Measurements from ENCODE around the gene SPATS2.

Gene SPATS2

DNA sequence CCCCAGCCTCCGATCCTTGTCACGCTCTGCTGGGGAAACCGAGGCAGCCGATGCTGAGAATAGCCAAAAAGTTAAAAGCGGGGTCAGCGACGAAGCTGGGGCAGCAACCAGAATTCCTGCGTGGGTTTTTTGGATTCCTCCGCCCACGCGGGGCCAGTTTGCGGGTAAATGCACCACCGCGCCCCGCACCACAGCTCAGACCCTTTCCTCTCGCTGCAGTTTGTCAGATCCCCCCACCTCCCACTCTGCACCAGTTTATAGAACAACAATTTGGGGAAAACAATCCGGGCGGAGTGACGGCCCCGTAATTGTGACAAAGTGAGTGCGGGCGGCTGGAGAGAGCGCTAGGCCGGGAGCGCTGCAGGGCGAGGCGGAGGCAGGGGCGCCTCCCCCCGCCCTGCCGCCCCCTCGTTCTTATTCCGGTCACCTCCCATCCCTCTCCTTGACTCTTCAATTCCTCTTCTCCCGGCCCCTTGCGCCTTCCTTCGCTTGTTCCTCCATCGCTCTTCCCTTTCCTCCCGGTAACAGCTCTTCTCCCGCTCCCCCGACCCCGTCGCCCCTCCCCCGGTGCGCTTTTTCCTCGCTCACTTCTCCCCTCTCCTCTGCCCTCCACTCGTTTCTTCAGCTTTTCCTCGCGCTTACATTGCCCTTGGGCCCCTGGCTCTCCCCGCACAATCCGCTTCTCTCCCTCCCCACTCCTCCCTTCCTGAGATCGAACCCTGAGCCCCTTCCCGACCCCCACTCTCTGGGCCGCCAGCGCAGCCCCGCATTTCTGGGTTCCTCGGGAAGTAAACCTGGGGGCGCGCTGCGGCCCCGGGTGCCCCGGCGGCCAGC is 21.2 kb upstream of the SPATS2 start:
- Histone ChIP-seq H3K36me3 (no peaks in the 10 kb centered on the region), H3K27me3 (peaks cover 100% of the 10 kb centered on the region), H3K4me3 (ENCODE audit: low read depth in 1 of 2, low read length in 1 of 2) (peak overlapping the region in 1 of 2 experiments; percentile 33), H3K27ac (no peak overlapping the region), H3K4me1 (ENCODE audit: control insufficient read depth in 1 of 2, insufficient read depth in 1 of 2, low read depth in 1 of 2, low read length in 1 of 2) (peaks cover 37 to 48% of the 10 kb centered on the region in 2 experiments), H3K9me3 (no peaks in the 10 kb centered on the region)
- TF ChIP-seq, protein P1, sequence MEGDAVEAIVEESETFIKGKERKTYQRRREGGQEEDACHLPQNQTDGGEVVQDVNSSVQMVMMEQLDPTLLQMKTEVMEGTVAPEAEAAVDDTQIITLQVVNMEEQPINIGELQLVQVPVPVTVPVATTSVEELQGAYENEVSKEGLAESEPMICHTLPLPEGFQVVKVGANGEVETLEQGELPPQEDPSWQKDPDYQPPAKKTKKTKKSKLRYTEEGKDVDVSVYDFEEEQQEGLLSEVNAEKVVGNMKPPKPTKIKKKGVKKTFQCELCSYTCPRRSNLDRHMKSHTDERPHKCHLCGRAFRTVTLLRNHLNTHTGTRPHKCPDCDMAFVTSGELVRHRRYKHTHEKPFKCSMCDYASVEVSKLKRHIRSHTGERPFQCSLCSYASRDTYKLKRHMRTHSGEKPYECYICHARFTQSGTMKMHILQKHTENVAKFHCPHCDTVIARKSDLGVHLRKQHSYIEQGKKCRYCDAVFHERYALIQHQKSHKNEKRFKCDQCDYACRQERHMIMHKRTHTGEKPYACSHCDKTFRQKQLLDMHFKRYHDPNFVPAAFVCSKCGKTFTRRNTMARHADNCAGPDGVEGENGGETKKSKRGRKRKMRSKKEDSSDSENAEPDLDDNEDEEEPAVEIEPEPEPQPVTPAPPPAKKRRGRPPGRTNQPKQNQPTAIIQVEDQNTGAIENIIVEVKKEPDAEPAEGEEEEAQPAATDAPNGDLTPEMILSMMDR (IDR thresholded peaks at IDR 0.05), result no peak

DNA sequence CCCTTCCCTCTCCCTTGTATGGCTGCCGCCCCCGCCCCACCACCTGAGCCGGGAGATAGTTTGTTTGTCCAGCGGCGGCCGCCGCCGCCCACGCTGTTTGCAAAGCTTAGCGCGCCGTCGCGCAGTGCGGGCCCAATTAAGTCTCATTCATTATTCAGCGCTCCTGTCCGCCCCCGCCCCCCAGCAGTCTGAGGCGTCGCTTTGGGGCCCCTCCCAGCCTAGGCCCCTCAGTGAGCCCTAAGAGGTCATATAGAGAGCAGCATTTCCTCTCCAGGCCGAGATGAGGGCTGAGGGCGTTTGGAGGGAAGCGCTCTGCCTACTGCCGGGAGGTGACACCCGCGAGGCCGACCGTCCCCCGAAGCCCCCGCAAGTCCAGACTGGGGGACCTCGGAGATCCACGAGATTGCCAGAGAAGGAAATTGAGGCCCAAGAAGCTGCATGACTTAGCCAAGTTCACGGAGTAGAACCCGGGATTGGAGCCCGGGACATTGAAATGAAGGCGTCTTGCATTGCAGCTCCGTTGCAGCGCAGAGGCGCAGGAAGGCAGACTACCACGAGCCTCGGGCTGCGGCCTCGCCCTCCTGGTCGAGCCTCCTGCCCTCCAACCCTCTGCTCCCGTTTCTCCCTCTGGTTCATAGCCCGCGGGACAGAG is 20.5 kb upstream of the SPATS2 start, which contains the start of gene DNAJC22:
DNAJC22 (plus strand) TSS at position 230 of the 652 bp plus-strand sequence. CDS start 1,985 bp downstream, outside the sequence.
- TF ChIP-seq, protein P1 (IDR thresholded peaks at IDR 0.05), result no peak
- peaks cover 37 to 48% of the 10 kb centered on the region in 2 experiments for H3K4me1 ChIP-seq (ENCODE audit: control insufficient read depth in 1 of 2, insufficient read depth in 1 of 2, low read depth in 1 of 2, low read length in 1 of 2)

DNA sequence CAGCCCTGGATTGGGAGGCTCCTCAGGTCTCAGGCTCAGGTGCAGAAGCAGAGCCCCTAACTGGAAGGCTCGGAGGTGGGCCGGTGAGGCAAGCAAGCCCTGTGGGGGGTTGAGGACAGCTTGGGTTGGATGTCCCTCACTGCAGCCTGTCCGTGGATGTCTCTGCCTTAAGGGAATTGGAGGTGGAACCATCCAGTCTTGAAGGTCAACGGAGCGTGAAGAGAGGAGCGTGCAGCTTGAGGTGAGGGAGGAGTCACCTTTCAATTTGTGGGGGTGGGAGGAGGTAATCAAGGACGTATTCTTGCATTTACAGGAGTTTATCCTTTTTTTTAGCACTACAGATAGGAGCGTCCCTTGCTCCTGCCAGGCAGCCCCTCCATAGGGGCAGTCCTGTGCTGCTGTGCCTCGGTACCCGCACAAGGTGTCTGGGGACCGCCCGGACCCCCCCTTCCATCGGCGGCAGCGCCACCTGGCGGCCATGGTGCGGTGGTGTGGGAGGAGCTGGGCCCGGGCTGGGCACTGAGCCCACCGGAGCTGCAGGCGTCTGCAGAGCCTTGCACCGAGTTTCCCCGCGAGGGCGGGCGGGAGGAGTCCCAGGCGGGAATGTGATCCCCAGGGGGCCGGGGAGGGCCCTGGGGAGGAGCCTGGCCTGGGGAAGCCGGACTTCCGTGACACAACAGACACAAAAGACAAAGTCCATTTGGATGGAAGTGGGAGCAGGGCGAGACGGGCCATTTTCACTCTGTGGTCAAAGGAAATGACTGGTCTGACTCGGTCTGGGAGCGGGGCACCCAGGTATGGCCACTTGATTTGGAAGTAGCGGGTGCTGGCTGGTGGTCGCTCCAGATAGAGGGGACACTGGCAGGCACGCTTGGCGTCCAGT is 19.7 kb upstream of the SPATS2 start:
- H3K9me3 ChIP-seq, result no peaks in the 10 kb centered on the region
- H3K27me3 ChIP-seq, result peaks cover 100% of the 10 kb centered on the region
- no peaks in the 10 kb centered on the region for H3K36me3 ChIP-seq
- H3K4me3 ChIP-seq (ENCODE audit: low read depth in 1 of 2, low read length in 1 of 2), result peak overlapping the region; percentile 6 to 33
- peaks cover 31 to 40% of the 10 kb centered on the region in 2 experiments for H3K4me1 ChIP-seq (ENCODE audit: control insufficient read depth in 1 of 2, insufficient read depth in 1 of 2, low read depth in 1 of 2, low read length in 1 of 2)
- H3K27ac ChIP-seq, result no peak overlapping the region
- TF ChIP-seq, protein P1 (IDR thresholded peaks at IDR 0.05), result peak; percentile 84

More for the DNA sequence above, 20.5 kb upstream of the SPATS2 start, which contains the start of gene DNAJC22:
- no peaks in the 10 kb centered on the region for H3K9me3 ChIP-seq
- no peaks in the 10 kb centered on the region for H3K36me3 ChIP-seq
- peaks cover 100% of the 10 kb centered on the region for H3K27me3 ChIP-seq
- H3K27ac ChIP-seq, result no peak within 1 kb of the TSS
- H3K4me3 ChIP-seq (ENCODE audit: low read depth in 1 of 2, low read length in 1 of 2), result peak within 1 kb of the TSS; percentile 6 to 33

DNA sequence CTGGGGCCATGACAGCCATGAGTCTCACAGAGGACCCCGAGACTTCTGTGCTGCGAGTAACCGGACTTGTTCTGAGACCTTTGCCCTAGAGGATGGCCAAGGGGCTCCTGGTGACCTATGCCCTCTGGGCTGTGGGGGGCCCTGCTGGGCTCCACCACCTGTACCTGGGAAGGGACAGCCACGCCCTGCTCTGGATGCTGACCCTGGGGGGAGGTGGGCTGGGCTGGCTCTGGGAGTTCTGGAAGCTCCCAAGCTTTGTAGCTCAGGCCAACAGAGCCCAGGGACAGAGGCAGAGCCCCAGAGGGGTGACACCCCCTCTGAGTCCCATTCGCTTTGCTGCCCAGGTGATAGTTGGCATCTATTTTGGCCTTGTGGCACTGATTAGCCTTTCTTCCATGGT is 18.5 kb upstream of the SPATS2 start:
- peaks cover 100% of the 10 kb centered on the region for H3K27me3 ChIP-seq
- TF ChIP-seq, protein P1 (IDR thresholded peaks at IDR 0.05), result no peak
- H3K4me3 ChIP-seq (ENCODE audit: low read depth in 1 of 2, low read length in 1 of 2), result no peak overlapping the region
- H3K36me3 ChIP-seq, result no peaks in the 10 kb centered on the region
- H3K9me3 ChIP-seq, result no peaks in the 10 kb centered on the region
- H3K4me1 ChIP-seq (ENCODE audit: control insufficient read depth in 1 of 2, insufficient read depth in 1 of 2, low read depth in 1 of 2, low read length in 1 of 2), result peaks cover 19 to 31% of the 10 kb centered on the region in 2 experiments
- no peak overlapping the region for H3K27ac ChIP-seq

DNA sequence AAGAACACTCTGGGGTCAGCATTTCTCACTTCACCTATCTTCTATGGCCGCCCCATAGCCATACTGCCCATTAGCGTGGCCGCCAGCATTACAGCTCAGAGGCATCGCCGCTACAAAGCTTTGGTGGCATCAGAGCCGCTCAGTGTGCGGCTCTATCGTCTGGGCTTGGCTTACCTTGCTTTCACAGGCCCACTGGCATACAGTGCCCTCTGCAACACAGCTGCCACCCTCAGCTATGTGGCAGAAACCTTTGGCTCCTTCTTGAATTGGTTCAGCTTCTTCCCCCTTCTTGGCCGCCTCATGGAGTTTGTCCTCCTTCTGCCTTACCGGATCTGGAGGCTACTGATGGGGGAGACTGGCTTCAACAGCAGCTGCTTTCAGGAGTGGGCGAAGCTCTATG is 18.0 kb upstream of the SPATS2 start:
- H3K4me3 ChIP-seq (ENCODE audit: low read depth in 1 of 2, low read length in 1 of 2), result no peak overlapping the region
- no peak overlapping the region for H3K27ac ChIP-seq
- peaks cover 100% of the 10 kb centered on the region for H3K27me3 ChIP-seq
- TF ChIP-seq, protein P1 (IDR thresholded peaks at IDR 0.05), result no peak
- H3K4me1 ChIP-seq (ENCODE audit: control insufficient read depth in 1 of 2, insufficient read depth in 1 of 2, low read depth in 1 of 2, low read length in 1 of 2), result peaks cover 19 to 31% of the 10 kb centered on the region in 2 experiments
- H3K36me3 ChIP-seq, result no peaks in the 10 kb centered on the region
- no peaks in the 10 kb centered on the region for H3K9me3 ChIP-seq
